ENCODE results near the gene CWF19L1. TPM values are rescaled to one million over a fixed set of nuclear protein-coding genes. Genes with fewer than 3 reads are reported as not detected.
"Not testable (repeated sequence)": the region's sequence is repeated elsewhere in the genome, so short reads cannot be mapped to it uniquely, and the experiment has no call there.

Gene CWF19L1
- total and polyA plus RNA-seq, 2 of the 13 experiments (the other 11 are each of a cell fraction or from before 2014, with no cell fraction given), result 13.6 to 42.1 TPM

DNA sequence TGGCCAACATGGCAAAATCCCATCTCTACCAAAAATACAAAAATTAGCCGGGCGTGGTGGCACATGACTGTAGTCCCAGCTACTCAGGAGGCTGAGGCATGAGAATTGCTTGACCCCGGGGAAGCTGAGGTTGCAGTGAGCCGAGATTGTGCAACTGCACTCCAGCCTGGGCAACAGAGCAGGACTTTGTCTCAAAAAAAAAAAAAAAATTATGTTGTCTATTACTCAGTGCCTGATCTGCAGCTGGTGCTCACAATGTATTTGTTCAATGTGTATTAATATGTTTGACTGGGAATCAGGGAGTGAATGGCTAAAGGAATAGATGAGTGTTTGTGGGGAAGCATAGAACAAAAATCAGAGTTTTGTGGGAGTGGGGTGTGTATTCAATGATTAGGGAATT is 24.9 kb upstream of the CWF19L1 start:
- H3K27ac ChIP-seq (ENCODE audit: extremely low read length, insufficient read depth, low read length); H4K20me1 ChIP-seq (ENCODE audit: insufficient read depth, low read length); H3K36me3 ChIP-seq (replicated peaks in 1 of 2; ENCODE audit: control insufficient read depth in 1 of 2, insufficient read depth in 2 of 2, low read length in 2 of 2); H3K27me3 ChIP-seq (ENCODE audit: control insufficient read depth in 1 of 2, insufficient read depth in 2 of 2, low read length in 2 of 2); CTCF ChIA-PET (ENCODE audit: low intra/inter-chr PET ratio, low total read pairs); in situ Hi-C loops (cut with HindIII; ENCODE audit: extremely low pct_ligation_motif_present, low pct_unique_long_range_greater_than_20kb); H3K9ac ChIP-seq (ENCODE audit: insufficient read depth, low read depth, low read length); BruUV-seq (replicated peaks); H3K4me3 ChIP-seq (replicated peaks in 1 of 3; ENCODE audit: insufficient read depth in 1 of 3, low read depth in 2 of 3, low read length in 3 of 3); H2AFZ ChIP-seq (ENCODE audit: low read length); H3K79me2 ChIP-seq (ENCODE audit: insufficient read depth, low read length); H3K9me3 ChIP-seq (ENCODE audit: low read length); intact Hi-C loops (cut with micrococcal nuclease; ENCODE audit: unreplicated experiment); TF ChIP-seq SOX13, SOX6, FOXP1 (IDR thresholded peaks at IDR 0.05): not testable (repeated sequence)
- H3K4me2 ChIP-seq (ENCODE audit: low read depth, low read length), result peak overlapping the region; percentile 63
- POLR2A ChIA-PET, result interaction anchor here (1.2 to 1.5 kb wide), 2 partner anchors 54 to 81 kb away, joined by 5 to 6 read pairs; partner anchors contain the start of gene SCD
- peak; percentile 65 for ATAC-seq
- peak; percentile 37 for FAIRE-seq
- peaks cover 59% of the 10 kb centered on the region for H3K4me1 ChIP-seq (ENCODE audit: insufficient read depth, low read length)
- peak; percentile 54 for DNase-seq (ENCODE audit: low spot score)
- WGBS (ENCODE audit: low lambda C conversion rate), result 2% methylated on average over 4 of the region's 4 CpGs
- TF ChIP-seq HOXA3 (CRISPR knock-in tag; IDR thresholded peaks at IDR 0.05), result peak; percentile 13; the same call in 1 of the 2 replicates
- 0 out of 2 replicates have a peak, but pooled peaks have one; percentile 35 for TF ChIP-seq NR2F2 (IDR thresholded peaks at IDR 0.05; ENCODE audit: borderline replicate concordance, low read depth)
- TF ChIP-seq NR2F1 (CRISPR knock-in tag; IDR thresholded peaks at IDR 0.05), result peak; percentile 33 to 58; a peak in 1 of 4 replicates
- TF ChIP-seq SOX13 (CRISPR knock-in tag; conservative IDR thresholded peaks at IDR 0.05 in 1 of 2, IDR thresholded peaks at IDR 0.05 in 1 of 2), result peak in 1 of 2 experiments; percentile 22; a peak in 1 of 4 replicates
- TF ChIP-seq ZNF3 (CRISPR knock-in tag; IDR thresholded peaks at IDR 0.05), result 0 out of 2 replicates have a peak, but pooled peaks have one; percentile 24
- TF ChIP-seq MAX (IDR thresholded peaks at IDR 0.05), result 0 out of 2 replicates have a peak, but pooled peaks have one; percentile 17
- TF ChIP-seq GABPB1 (CRISPR knock-in tag; IDR thresholded peaks at IDR 0.05), result peak; percentile 26; the same call in 1 of the 2 replicates
- TF ChIP-seq SAP130 (CRISPR knock-in tag; IDR thresholded peaks at IDR 0.05; ENCODE audit: low read depth), result peak; percentile 38
- TF ChIP-seq SOX6 (CRISPR knock-in tag; IDR thresholded peaks at IDR 0.05), result peak; percentile 62
- peak; percentile 77 for TF ChIP-seq ARID5B (CRISPR knock-in tag; IDR thresholded peaks at IDR 0.05)
- 0 out of 2 replicates have a peak, but pooled peaks have one; percentile 28 for TF ChIP-seq FOXP1 (CRISPR knock-in tag; IDR thresholded peaks at IDR 0.05)
- TF ChIP-seq HDAC2 (CRISPR knock-in tag; IDR thresholded peaks at IDR 0.05), result 0 out of 2 replicates have a peak, but pooled peaks have one; percentile 29
- TF ChIP-seq NR2C2 (CRISPR knock-in tag; IDR thresholded peaks at IDR 0.05; ENCODE audit: borderline replicate concordance), result peak; percentile 49; the same call in 1 of the 2 replicates
- peak; percentile 29; the same call in 1 of the 2 replicates for TF ChIP-seq TFE3 (CRISPR knock-in tag; IDR thresholded peaks at IDR 0.05)
- TF ChIP-seq MED1 (CRISPR knock-in tag; IDR thresholded peaks at IDR 0.05), result peak; percentile 45; the same call in 1 of the 2 replicates
- TF ChIP-seq RCOR2 (CRISPR knock-in tag; IDR thresholded peaks at IDR 0.05), result peak; percentile 28; the same call in 1 of the 2 replicates
- 0 out of 2 replicates have a peak, but pooled peaks have one; percentile 62 for TF ChIP-seq ZMYM3 (CRISPR knock-in tag; IDR thresholded peaks at IDR 0.05)
- TF ChIP-seq ISL2 (CRISPR knock-in tag; IDR thresholded peaks at IDR 0.05), result peak; percentile 30; the same call in 1 of the 2 replicates
- TF ChIP-seq FOXO1 (CRISPR knock-in tag; IDR thresholded peaks at IDR 0.05), result peak; percentile 34; the same call in 1 of the 2 replicates
- peak; percentile 30; the same call in 1 of the 2 replicates for TF ChIP-seq HNF4A (CRISPR knock-in tag; IDR thresholded peaks at IDR 0.05)

Data from HepG2 (cell line).